VCaP (cell line): ENCODE measurements around the gene LCE2B.
"Not testable (repeated sequence)": the region's sequence is repeated elsewhere in the genome, so short reads cannot be mapped to it uniquely, and the experiment has no call there.

ENCODE experiments used
- H3K27ac ChIP-seq: fragments of 450-650 bp; 2 replicates; pipeline ENCODE4 v1.5.1; 2017
- CTCF ChIP-seq: fragments of 450-650 bp; conservative IDR thresholded peaks from 2 replicates; pipeline ENCODE4 v1.5.1; 2017; ENCODE audit warnings: mild to moderate bottlenecking, moderate library complexity

Gene LCE2B, protein sequence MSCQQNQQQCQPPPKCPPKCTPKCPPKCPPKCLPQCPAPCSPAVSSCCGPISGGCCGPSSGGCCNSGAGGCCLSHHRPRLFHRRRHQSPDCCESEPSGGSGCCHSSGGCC

DNA sequence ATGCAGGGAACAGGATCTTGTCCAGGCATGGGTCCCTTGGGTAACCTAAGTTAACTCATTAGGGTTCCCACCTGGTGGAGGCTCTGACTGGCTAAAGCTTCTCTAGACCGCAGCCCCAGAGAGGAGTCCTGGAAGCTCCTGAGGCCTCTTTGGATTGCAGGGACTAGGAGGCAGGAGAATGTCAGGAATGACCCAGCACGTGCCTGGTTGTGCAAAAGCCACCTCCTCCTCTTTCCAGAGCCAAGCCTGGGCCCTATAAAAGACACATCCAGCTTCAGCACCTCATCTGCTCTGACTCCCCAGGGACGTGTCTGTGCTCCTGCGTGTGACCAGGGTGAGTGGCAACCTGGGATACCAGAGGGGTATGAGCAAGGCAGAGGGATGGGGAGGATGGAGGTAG lies at the start of gene LCE2B:
Gene LCE2B, plus strand, starts transcription at position 301 of the 400 bp plus-strand sequence. CDS start 721 bp downstream, outside the sequence.
- not testable (repeated sequence) for H3K27ac ChIP-seq

- H3K27ac ChIP-seq: no peak overlapping the region
- TF ChIP-seq CTCF: no peak
These were observed 45.6 kb upstream of the LCE2B start for GRCh38 chr1:152640351-152640750.

DNA sequence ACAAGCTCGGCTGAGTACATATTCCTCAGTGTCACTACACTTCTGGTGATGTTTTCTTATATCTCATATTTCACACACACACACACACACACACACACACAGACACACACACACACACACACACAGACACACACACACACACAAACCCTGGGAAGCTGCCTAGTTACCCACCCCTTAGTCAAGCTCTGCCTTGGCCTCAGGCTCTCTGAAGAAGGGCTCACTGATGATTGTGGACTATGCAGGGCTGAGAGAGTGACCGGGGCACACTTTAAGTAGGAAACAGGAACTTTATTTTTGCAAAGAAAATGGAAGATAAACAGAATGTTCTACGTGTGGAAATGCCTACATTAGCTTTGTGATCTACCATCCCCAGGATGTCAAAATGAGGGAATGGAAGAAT lies 42.0 kb upstream of the LCE2B start:
- H3K27ac ChIP-seq: peak overlapping the region; percentile 51
- no peak for TF ChIP-seq CTCF

GRCh38 chr1:152645146-152645545 lies 40.8 kb upstream of the LCE2B start:
- no peak for TF ChIP-seq CTCF
- H3K27ac ChIP-seq: peak overlapping the region; percentile 51

- no peak for TF ChIP-seq CTCF
These were observed 39.3 kb upstream of the LCE2B start for GRCh38 chr1:152646656-152647055.

DNA sequence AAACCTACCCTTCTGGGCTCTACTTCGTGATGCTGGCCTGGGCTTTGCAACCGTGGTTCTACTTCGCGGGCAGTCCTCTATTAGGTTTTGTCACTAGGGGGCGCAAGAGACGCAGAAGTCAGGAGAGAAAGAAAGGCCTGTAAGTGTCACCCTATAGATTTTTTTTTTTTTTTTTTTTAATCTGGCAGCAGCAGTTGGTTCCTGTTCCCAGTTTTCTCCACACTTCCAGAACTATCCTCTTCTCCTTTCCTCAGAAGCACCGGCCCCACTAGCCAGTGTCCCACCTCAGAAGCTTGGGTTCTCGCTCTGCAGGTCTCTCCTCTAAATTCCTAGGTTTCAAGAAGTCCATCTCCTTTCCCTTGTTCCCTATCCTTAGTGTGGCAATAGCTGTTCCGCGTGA lies 31.8 kb upstream of the LCE2B start:
- TF ChIP-seq CTCF: peak; percentile 94
- no peak overlapping the region for H3K27ac ChIP-seq

More at GRCh38 chr1:152646656-152647055, 39.3 kb upstream of the LCE2B start:
- H3K27ac ChIP-seq: no peak overlapping the region

GRCh38 chr1:152656459-152656858 lies 29.5 kb upstream of the LCE2B start:
- no peak overlapping the region for H3K27ac ChIP-seq
- TF ChIP-seq CTCF: no peak

GRCh38 chr1:152657677-152658076 lies 28.2 kb upstream of the LCE2B start:
- no peak overlapping the region for H3K27ac ChIP-seq
- TF ChIP-seq CTCF: no peak
